HG03354 (cell line): Measurements from ENCODE around the gene UGCG.
"Not testable (repeated sequence)": the region's sequence is repeated elsewhere in the genome, so short reads cannot be mapped to it uniquely, and the experiment has no call there.

Source experiments
- ATAC-seq: cut with Tn5 transposase; IDR thresholded peaks from one replicate; pipeline ENCODE4 v1.9.1; 2021; ENCODE audit warnings: mild to moderate bottlenecking; ENCODE audit not compliant: unreplicated experiment, poor library complexity, severe bottlenecking

The UGCG gene

GRCh38 chr9:111944241-111944866 lies 47.7 kb downstream of the UGCG start:
- no peak for ATAC-seq

DNA sequence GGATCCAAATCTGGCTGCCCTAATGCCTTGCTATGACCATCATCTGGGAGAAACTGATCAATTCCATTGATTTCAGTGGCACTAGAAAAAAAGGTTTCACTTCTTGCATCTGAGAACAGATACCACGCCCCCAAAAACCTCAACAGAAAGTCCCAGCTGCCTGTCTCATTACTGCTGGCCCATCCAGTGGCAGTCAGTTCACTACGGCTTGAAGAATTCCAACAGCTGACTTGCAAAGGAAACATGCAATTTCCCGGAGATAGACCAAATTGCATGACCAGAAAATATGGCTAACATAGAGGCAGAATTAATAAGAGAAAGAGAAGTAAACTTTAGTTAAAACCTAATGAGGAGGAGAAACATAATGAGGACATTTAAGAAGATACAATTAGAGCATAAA lies 48.6 kb downstream of the UGCG start:
- peak; percentile 82 for ATAC-seq

GRCh38 chr9:111948109-111948508 lies 51.5 kb downstream of the UGCG start:
- ATAC-seq, result not testable (repeated sequence)

- ATAC-seq, result no peak
Measured at GRCh38 chr9:111948951-111949350, 52.3 kb downstream of the UGCG start.

- ATAC-seq, result no peak
Measured at GRCh38 chr9:111949919-111950318, 53.3 kb downstream of the UGCG start.

DNA sequence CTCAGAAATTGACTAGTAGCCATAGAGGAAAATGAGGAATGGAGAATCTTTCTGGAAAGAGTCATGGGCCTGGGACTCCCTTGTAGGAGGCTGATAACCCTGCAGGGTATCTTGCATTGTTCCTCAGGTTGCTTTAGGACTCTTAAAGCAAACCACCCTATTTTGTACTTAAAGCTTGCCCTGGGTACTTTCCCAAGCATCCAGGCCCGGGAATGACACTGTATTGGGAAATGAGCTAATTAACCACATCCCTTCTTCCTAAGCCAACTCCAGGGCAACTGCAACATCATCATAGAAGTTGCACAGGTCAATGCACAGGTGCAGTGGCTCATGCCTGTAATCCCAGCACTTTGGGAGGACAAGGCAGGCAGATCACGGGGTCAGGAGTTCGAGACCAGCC lies 55.9 kb downstream of the UGCG start:
- ATAC-seq, result no peak

DNA sequence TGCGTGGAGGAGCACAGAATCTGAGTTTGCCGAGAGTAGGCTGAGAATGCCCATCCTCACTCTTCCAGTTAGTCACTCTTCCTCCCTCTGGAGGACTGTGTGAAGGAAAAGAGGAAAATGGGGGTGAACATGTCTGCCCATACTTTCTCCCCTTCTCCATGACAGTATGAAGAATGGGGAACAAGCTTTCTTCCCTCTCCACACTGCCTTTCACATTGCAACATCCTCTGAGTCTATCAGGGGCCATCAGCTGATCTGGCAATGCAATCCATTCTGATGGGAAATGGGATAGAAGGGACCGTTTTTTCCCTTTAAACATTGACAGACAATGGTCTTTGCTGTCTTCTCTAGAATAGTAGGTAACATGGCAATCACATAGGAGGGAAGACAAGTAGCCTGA lies 56.8 kb downstream of the UGCG start:
- no peak for ATAC-seq

GRCh38 chr9:111955048-111955447 lies 58.4 kb downstream of the UGCG start:
- no peak for ATAC-seq

GRCh38 chr9:111957856-111958631 lies 61.4 kb downstream of the UGCG start:
- peak; percentile 69 for ATAC-seq

DNA sequence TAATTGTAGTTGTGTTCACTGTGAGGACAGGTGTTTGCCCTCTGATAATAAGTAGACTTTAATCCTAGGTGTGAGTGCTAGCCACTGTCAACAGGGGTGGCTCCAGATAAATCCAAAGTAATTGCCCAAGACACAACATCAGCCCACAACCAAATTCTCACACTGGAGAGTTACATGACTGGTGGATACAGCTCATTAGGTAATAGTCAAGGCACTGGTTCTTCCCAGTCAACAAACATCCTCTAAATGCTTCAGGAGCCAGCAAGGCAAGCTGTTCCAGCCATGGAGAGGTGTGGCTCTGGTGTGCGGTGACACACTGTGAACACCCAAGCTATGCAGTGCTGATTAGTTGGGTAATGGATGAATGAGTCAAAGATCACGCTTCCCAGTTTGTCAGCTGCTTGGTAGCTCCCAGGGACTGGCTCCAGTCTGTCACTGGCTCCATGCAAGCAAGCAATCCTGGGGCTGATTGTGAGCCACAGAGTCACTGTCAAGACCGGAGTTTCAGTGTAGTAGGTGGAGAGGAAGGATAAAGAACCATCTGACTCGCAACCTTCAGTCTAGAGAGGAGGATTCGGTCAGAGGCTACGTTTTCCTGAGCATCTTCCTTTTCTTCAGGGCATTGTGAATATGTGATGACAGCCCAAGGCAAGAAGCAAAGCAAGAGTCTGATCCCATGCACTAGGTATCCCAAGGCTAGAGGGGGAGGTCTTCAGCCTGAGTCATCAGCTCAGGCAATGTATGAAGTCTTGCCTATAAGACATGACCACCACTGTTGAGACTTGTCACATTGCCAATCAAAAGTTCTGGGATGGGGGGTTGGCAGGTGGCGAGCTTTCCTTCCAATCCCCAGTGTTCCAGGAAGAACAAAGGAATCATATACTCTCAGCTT lies 63.1 kb downstream of the UGCG start:
- no peak for ATAC-seq

- ATAC-seq, result not testable (repeated sequence)
Measured at GRCh38 chr9:111960485-111960884, 63.9 kb downstream of the UGCG start.

- ATAC-seq, result no peak
Measured at GRCh38 chr9:111961009-111961408, 64.4 kb downstream of the UGCG start.

DNA sequence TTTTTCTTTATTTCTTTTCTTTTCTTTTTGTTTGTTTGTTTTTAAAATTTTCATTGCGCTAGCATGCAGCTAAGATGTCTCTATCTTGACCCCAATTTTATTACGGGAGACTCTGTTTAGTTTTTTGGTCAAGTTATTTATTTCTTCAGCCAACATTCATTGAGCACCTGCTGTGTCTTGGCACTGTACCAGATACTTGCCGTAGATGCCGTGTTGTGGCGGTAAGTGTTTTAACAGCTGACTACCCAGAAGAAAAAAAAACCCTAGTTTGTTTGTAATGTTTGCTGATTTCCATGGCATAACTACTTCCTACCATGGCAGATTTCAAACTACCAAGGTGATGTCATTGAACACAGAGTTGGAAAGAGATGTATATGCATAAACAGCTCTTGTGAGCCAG lies 65.0 kb downstream of the UGCG start:
- no peak for ATAC-seq

GRCh38 chr9:111962021-111962420 lies 65.4 kb downstream of the UGCG start:
- no peak for ATAC-seq

DNA sequence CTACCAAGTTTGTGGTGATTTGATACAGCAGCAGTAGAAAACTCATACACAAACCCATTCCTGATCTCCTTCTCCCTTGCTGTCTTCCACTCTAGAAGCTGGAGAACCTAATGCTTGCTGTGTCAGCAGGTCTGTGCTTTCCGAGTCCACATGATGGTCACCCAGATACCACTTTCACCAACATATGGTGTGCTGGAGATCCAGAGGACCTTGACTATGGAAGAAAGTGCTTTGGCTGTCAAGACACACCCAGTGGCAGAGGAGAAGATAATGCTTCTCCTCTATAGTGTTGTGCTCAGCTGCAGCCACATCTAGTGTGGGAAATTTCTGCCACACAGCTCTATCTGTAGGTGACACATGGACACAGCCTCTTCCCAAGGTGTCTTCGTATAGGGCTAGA lies 67.4 kb downstream of the UGCG start:
- no peak for ATAC-seq

DNA sequence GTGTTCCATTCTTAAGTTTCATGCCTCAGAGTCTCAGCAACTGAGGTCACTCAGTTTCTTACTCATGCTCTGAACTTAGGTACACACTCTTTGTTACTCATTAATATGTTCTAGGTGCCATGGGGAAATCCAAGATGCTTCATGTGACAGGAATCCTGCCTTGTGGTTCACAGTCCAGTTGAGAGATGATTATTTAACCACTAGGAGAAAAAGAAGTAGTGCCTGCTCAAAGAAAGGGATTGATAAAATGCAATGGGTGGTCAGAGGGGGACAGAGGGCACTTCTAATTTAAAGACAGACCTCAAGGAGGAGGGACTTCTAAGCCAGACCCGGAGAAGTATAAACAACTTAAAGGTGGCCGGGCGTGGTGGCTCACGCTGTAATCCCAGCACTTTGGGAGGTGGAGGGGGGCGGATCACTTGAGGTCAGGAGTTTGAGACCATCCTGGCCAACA lies 69.0 kb downstream of the UGCG start:
- peak; percentile 85 for ATAC-seq

GRCh38 chr9:111966124-111966723 lies 69.6 kb downstream of the UGCG start:
- ATAC-seq, result no peak

DNA sequence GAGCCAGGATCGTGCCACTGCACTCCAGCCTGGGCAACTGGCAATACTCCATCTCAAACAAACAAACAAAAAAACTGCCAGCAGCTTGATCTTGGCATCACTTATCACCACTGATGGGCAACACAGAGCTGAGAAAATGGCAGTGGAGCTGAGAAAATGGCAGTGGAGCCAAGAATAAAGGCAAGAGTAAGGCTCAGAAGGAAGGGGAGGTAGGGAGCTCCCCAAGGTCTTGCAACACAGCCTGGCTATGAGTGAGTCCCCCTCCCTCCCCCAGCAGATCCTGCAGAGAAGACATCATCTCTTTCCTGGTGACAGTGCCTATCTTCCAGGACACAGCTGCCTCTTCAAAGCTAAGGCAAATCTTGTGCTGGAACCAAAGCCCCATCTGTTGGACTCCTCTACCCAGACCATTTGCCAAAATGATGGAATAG lies 70.3 kb downstream of the UGCG start:
- ATAC-seq, result no peak

GRCh38 chr9:111967621-111968020 lies 71.0 kb downstream of the UGCG start:
- ATAC-seq, result no peak

GRCh38 chr9:111969061-111969460 lies 72.4 kb downstream of the UGCG start:
- ATAC-seq, result peak; percentile 40
